ENCODE measurements around the gene TMEM8B. TPM values are rescaled to one million over a fixed set of nuclear protein-coding genes. Genes with fewer than 3 reads are reported as not detected.

Gene TMEM8B
- total RNA-seq, 2 donors from 2014 or later, result 15.1 to 17.6 TPM

- TF ChIP-seq CTCF (IDR thresholded peaks at IDR 0.05), result no peak
- H3K27ac ChIP-seq, result no peak overlapping the region
- intact Hi-C loops (cut with DNase I), result no loop called here
- H3K36me3 ChIP-seq, result no peaks in the 10 kb centered on the region
- no peaks in the 10 kb centered on the region for H3K9me3 ChIP-seq
- no peak for DNase-seq
- H3K27me3 ChIP-seq, result no peaks in the 10 kb centered on the region
- no peak overlapping the region for H3K9ac ChIP-seq (ENCODE audit: low read depth in 2 of 2, low read length in 2 of 2)
- H3K4me1 ChIP-seq, result peaks cover 4% of the 10 kb centered on the region
- no peak overlapping the region for H3K4me3 ChIP-seq
These were observed 19.0 kb downstream of the TMEM8B start for GRCh38 chr9:35847792-35848572.

GRCh38 chr9:35852267-35852815 is 23.3 kb downstream of the TMEM8B start:
- no peak overlapping the region for H3K9ac ChIP-seq (ENCODE audit: low read depth in 2 of 2, low read length in 2 of 2)
- no peak overlapping the region for H3K4me3 ChIP-seq

GRCh38 chr9:35852876-35853865 is 24.1 kb downstream of the TMEM8B start:
- intact Hi-C loops (cut with DNase I), result no loop called here
- Histone ChIP-seq H3K9me3 (no peaks in the 10 kb centered on the region), H3K27ac (no peak overlapping the region), H3K27me3 (no peaks in the 10 kb centered on the region), H3K4me3 (no peak overlapping the region), H3K36me3 (no peaks in the 10 kb centered on the region), H3K4me1 (no peaks in the 10 kb centered on the region), H3K9ac (ENCODE audit: low read depth in 2 of 2, low read length in 2 of 2) (no peak overlapping the region)
- peak; percentile 14 for DNase-seq
- no peak for TF ChIP-seq CTCF (IDR thresholded peaks at IDR 0.05)

More at GRCh38 chr9:35852267-35852815, 23.3 kb downstream of the TMEM8B start:
- TF ChIP-seq CTCF (IDR thresholded peaks at IDR 0.05), result no peak
- H3K4me1 ChIP-seq, result no peaks in the 10 kb centered on the region
- intact Hi-C loops (cut with DNase I), result no loop called here
- DNase-seq, result peak; percentile 7
- H3K27me3 ChIP-seq, result no peaks in the 10 kb centered on the region
- H3K27ac ChIP-seq, result no peak overlapping the region
- no peaks in the 10 kb centered on the region for H3K36me3 ChIP-seq
- no peaks in the 10 kb centered on the region for H3K9me3 ChIP-seq

- intact Hi-C loops (cut with DNase I), result no loop called here
- H3K4me3 ChIP-seq, result no peak overlapping the region
- H3K36me3 ChIP-seq, result no peaks in the 10 kb centered on the region
- no peaks in the 10 kb centered on the region for H3K4me1 ChIP-seq
- no peak overlapping the region for H3K9ac ChIP-seq (ENCODE audit: low read depth in 2 of 2, low read length in 2 of 2)
- no peak for DNase-seq
- no peak for TF ChIP-seq CTCF (IDR thresholded peaks at IDR 0.05)
- H3K27ac ChIP-seq, result no peak overlapping the region
- H3K27me3 ChIP-seq, result no peaks in the 10 kb centered on the region
- no peaks in the 10 kb centered on the region for H3K9me3 ChIP-seq
These were observed 25.2 kb downstream of the TMEM8B start for GRCh38 chr9:35854091-35854762.

- Histone ChIP-seq H3K27me3 (peaks cover 2% of the 10 kb centered on the region), H3K4me3 (no peak overlapping the region)
- intact Hi-C loops (cut with DNase I), result no loop called here
These were observed 27.2 kb downstream of the TMEM8B start for GRCh38 chr9:35856206-35856605.

More at GRCh38 chr9:35856206-35856605, 27.2 kb downstream of the TMEM8B start:
- Histone ChIP-seq H3K27ac (no peak overlapping the region), H3K9me3 (no peaks in the 10 kb centered on the region), H3K36me3 (no peaks in the 10 kb centered on the region), H3K9ac (ENCODE audit: low read depth in 2 of 2, low read length in 2 of 2) (no peak overlapping the region), H3K4me1 (no peaks in the 10 kb centered on the region)
- no peak for DNase-seq
- no peak for TF ChIP-seq CTCF (IDR thresholded peaks at IDR 0.05)

Measured in colonic mucosa (tissue), 4 donors.